OCI-M1 (cell line): ENCODE data around the gene PGBD5.

Source experiments
- DNase-seq: peaks from one replicate; lab custom pipeline; 2025; lab: John Stamatoyannopoulos, UW

The PGBD5 gene

DNA sequence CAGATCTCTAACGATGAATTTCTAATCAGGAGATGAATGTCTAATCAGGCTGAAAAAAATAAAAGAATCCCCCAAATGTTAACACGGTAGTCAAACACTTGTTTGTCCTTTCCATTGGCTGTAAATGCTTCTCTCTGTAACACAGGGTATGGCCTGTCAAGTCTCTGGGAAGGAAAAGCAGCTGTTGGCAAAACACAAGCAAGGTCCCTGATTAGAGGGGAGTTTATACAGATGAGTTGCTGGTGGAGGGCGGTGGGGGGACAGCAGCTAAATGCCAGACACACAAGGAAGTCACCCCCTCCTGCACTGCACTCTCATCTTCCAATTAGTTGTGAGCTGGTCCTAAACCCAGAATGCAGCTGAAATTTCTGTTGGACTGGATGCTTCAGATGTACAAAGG, 51.0 kb downstream of the PGBD5 start:
- DNase-seq = no peak

GRCh38 chr1:230371923-230372703, 54.0 kb downstream of the PGBD5 start:
- no peak for DNase-seq

DNA sequence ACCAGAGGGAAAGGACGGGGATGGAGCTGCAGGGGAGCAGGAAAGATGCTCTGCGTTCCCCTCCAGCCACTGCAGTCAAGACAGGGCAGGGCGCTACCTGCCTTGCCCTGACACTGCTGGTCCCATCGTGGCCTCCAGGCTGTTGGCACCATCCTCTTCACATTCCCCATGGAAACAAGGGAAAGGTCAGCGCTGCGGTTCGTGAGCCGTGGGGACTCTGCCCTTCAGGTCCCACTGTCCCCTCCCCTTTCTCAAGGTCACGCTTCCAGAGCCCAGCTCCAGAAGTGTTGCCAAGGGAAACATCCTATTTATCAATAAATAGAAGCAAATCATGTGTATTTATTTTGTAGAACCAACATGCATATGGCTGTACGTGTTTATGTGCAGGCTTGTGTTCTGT, 56.0 kb downstream of the PGBD5 start:
- DNase-seq = no peak

DNA sequence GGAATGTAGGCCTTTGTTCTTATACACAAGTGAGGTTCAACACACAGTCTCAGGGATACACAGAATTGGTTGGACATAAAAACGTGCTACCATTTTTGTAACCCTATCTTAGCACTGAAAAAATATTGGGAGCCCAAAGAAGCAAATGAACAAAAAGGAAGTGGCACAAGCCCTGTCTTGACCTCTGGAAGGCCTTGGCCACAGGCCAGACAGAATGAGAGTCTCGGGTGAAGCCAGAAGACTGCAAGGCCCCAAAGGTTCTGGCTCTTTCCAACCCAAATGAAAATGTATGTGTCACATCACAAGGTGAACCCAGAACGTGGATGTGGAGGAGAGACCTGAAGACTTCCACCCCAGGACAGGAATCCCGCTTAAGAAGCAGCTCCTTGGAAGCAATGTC, 57.3 kb downstream of the PGBD5 start:
- DNase-seq = no peak

GRCh38 chr1:230368363-230368762, 57.8 kb downstream of the PGBD5 start:
- DNase-seq = no peak

- DNase-seq = no peak
These were observed 59.6 kb downstream of the PGBD5 start for GRCh38 chr1:230366504-230366915.

DNA sequence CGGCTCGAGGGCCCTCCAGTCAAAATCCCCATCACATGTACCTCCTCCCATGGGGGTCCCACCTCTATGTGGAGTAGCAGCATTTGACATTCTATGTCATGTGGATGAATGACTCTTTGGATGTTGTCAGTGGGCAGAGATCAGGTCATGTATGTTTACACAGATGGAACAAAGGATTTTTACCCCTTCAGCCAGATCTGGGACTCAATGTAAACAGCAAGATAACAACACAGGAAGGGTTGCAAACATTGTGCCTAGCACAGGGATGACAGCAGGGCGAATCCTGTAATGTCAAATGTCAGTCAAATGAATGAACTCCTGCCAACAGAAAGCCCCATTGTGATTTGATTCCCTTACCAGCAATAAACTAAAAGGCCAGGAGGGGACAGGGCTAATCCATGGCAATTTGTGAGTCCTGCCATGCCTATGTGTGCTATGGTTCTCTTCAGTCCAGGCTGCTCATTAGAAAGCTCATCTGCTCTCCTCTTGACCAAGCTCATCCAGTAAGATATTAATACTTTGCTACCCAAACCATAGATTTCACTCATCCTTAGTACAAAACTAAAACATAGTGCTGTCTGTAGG, 60.3 kb downstream of the PGBD5 start:
- no peak for DNase-seq

DNA sequence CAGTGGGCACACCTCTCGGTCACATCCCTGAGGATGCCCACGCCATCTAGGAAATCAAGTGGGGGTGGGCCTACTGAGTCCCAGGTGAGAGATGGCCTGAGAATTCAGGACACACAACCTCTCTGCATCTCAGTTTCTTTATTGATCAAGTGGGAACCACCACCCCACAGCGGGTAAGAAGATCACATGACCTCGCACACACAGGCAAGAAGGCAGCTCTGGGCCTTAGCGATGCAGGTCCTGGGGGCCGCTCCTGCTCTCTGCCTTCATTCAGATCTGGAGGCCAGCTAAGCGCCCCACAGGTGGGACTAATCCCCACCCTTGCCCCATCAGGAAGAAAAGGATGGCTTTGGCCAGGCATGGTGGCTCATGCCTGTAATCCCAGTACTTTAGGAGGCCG, 63.2 kb downstream of the PGBD5 start:
- DNase-seq = no peak

DNA sequence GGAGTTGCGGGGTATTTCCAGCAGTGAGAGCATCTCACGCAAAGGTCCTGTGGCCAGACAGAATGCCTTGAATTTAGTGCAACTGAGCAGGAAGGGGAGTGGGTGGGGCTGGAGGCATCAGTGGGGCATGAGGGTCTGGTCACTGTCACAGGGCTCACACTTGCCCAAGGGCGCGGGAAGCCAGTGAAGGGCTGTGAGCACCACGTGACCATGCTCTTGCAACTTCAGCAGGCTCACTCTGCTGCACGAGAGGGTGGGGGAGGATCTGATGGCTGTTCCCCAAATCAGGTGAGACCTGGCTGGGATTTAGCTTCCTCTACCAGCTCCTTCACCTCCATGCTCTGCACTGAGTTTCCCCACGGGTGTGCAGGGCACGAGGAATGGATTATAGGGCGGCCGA, 64.2 kb downstream of the PGBD5 start:
- DNase-seq = no peak

DNA sequence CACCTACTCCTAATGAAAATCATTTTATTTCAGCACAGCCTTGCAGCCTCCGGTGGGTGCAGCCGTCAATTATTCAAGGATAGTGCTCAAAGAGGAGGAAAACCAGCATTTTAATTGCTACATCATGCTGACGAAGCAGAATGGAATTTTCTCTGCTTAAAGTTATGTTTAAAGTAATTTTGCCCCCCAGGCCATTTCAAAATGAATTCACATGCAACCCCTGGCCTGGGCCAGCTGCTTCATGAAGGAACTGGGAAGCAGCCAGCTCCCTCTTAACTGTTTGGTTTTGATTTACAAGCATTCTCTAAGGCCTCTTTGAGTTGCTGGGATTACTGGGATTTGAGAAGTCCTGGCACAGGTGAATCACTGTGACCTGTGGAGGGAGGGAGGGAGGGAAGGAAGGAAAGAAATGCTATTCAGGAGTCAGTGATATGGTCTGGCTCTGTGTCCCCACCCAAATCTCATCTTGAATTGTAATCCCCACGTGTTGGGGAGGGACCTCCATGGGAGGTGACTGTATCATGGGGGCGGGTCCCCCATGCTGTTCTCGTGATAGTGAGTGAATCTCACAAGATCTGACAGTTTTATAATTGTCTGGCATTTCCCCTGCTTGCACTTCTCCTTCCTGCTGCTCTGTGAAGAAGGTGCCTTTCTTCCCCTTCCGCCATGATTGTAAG, 66.0 kb downstream of the PGBD5 start:
- no peak for DNase-seq

DNA sequence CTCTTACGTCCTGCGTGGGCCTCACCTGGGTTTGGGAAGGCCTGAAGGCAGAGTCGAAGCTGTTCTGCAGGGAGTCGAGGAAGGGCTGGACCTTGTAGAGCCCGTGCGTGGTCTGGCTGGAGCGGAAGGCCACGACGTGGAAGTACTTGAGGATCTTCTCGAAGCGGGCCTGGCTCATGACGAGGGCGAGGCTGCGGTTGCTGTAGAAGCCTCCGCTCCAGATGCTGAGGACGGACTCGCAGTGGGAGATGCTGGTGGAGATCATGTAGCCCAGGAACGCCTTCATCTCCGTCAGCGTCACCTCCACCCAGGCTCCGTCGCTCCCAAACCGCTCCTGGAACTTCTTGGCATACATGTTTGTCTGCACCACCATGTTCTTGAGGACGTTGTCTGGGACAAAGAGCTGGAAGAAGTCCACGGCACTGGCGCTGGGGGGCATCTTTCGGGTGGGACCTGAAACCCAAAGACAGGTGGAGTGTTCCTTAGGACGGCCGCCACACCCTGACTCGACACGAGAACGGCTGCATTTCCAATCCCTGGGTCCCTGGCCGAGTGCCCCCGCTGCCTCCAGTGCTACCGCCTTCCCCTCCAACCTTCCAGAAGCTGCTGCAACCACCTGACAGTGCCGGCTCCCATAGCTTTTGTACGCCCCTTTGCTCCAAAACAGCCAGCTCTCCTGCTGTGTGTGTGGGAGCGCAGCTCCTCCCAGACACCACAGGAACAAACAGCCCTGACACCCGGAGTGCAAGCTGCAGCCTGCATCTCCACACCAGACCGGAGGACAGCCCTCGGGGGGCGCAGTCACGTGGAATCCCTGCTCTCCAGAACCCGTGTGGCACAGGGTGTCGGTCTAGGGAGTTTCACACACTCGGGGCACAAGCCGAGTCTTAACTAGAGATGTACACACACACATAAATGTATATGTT, 69.0 kb downstream of the PGBD5 start:
- DNase-seq = no peak

DNA sequence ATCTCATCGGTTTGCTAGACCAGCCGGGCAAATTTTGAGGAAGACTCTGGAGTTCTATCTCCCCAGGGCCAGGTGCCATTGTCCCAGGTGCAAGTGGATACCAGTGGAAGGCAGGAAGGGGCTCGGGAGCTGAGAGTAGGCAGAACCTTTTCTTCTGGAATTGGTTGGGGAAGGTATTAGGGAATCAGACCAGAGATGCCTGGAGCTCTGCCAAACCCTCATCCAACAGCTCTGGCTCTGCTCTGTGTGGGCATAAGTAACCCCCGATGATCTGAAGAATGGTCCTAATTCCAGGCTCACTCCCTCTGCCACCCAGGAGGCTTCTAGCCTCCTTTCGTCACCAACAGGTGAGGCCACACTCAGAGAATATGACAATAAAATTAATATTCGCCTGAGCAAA, 69.9 kb downstream of the PGBD5 start:
- no peak for DNase-seq

DNA sequence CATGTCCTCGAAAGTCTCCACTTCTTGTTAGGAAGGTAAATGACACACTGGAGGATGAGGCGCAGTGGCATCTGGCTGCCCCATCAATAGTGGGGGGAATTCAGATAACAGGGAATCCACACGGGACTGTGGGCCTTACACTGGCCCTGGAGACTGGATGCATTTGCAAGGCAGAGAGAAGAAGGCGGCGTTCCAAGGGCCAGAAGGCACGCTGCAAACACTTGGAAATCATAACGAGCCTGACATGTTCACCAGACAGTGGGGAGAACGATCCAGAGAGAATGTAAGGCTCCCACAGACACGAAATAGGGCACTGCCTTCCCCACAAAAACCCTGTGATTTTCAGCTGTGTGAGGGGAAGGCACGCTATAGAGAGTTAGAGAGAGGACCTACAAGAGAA, 70.5 kb downstream of the PGBD5 start:
- no peak for DNase-seq

DNA sequence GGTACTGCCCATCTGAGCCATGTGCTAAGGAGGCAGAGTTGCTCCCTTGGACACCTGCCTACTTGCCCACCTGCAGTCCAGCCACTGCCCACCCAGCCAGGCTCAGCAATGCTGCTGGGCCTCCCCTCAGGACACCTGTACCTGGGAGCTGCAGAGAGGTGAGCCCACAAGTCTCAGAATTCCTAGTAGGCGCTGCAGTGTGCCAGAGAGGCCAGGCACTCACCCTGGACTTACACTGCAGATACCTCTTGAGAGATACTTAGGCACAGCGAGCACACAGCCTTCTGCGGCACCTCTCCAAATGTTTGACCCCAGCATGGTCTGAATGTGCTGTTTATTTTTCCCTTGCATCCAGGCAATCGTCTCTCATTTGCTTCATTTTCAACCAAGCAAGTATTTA, 71.0 kb downstream of the PGBD5 start:
- DNase-seq = no peak

DNA sequence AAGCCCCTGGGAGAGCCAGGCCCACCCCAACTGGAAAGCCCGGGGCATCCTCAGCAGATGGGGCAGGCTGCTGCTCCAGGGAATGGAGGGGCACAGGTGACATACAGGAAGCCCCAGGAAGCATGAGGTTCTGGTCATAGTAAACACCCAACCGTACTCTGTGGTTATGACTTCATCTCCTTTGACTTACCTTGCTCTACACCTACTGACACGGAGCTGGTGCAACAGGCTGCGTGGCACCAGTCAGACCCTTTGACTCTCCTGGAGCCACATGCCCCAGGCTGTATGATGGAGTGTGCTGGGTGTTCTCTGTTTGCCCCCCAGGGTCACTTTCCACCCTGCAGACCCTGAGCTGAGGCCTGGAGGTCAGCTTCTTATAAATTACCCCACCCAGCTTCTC, 72.1 kb downstream of the PGBD5 start:
- DNase-seq = no peak

DNA sequence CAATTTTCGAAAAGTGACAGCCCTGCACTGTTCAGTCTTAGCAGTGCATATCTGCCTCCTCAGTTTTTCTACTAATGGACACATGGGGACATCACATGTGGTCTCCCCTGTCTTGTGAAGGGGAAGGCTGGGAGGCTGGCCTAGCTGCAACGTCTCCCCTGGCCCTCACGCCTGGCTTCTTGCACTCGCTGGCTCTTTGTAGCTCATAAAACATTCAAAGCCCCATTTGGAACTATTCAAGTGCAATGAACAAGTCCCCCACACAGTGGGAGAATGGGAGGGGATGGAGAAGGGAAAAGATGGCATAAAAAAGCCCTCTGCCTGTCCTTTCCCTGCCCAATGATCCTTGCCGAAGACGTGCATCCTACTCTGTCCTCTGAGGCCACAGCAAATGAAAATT, 73.6 kb downstream of the PGBD5 start:
- DNase-seq = no peak

DNA sequence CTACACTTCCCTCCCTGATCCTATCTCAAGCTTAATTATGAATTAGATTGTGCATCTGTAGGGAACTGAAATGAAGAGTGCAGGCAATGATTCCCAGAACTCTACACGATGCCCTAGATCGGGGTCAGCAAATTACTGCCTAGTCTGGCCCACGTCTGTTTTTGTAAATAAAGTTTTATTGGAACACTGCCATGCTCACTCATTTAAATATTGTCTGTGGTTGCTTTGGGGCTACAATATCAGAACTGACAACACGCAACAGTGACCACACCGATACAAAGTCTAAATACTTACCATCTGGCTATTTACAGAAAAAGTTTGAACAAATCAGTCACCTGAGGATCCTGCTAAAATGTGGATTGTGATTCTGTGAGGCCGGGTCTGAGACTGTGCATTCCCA, 74.1 kb downstream of the PGBD5 start:
- DNase-seq = no peak

- no peak for DNase-seq
These were observed 74.6 kb downstream of the PGBD5 start for GRCh38 chr1:230351514-230351913.

DNA sequence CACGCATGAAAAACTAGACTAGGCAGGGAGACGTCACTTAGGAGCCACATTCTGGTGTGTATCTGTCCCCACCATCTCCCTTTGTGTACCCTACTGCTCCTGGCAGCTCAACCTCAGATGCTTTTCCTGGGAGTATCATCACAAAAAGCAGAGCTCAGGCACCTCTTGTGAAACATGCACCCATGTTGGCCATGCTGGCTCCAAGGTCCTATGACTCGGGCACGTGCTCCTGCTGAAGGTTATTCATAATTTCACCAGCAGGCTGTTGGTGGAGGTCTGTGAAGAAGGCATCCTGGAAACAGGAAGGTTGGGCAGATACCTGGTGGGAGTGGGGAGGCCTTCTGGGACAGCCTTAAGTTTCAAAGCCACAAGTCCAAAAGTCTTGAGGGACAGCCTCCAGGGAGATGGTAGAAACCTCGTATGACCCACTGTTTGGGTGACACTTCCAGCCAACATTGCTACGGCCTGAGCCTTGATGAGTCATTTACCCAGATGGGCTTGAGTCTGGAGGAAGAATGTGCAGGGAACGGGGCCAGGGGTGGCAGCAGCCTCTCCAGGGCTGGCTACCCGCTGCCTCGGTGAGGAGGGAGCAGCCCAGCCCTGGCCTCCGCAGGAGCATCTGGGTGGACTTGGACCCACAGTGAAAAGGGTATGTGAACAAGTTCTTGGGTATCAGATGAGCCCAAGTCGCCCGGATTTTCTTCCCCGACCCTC, 75.8 kb downstream of the PGBD5 start:
- no peak for DNase-seq

- DNase-seq = no peak
These were observed 77.1 kb downstream of the PGBD5 start for GRCh38 chr1:230349020-230349393.

GRCh38 chr1:230348386-230349019, 77.6 kb downstream of the PGBD5 start:
- DNase-seq = no peak
